SHP77 (cell line): ENCODE data around the gene CTSO.
"Not testable (repeated sequence)": the region's sequence is repeated elsewhere in the genome, so short reads cannot be mapped to it uniquely, and the experiment has no call there.

Experiments
- DNase-seq, 2 experiments: peaks; one replicate each; lab custom pipeline; 2025; lab: John Stamatoyannopoulos, UW

Gene CTSO

GRCh38 chr4:155954118-155954685 is 536 bp upstream of the CTSO start:
- no peak for DNase-seq

GRCh38 chr4:155952501-155952901 is 1.2 kb downstream of the CTSO start:
- no peak for DNase-seq

GRCh38 chr4:155950461-155950860 is 3.2 kb downstream of the CTSO start:
- DNase-seq: no peak

- no peak for DNase-seq
Measured at GRCh38 chr4:155948541-155948940, 5.1 kb downstream of the CTSO start.

GRCh38 chr4:155946486-155946885 is 7.2 kb downstream of the CTSO start:
- no peak for DNase-seq

- DNase-seq: no peak
Measured at GRCh38 chr4:155944516-155944915, 9.2 kb downstream of the CTSO start.

- no peak for DNase-seq
Measured at GRCh38 chr4:155943605-155944291, 9.9 kb downstream of the CTSO start.

GRCh38 chr4:155941820-155942219 is 11.8 kb downstream of the CTSO start:
- no peak for DNase-seq

- no peak for DNase-seq
Measured at GRCh38 chr4:155941085-155941790, 12.4 kb downstream of the CTSO start.

GRCh38 chr4:155935389-155935986 is 18.2 kb downstream of the CTSO start:
- no peak for DNase-seq

GRCh38 chr4:155934634-155935033 is 19.0 kb downstream of the CTSO start:
- not testable (repeated sequence) for DNase-seq

- DNase-seq: no peak
Measured at GRCh38 chr4:155931634-155932033, 22.0 kb downstream of the CTSO start.

GRCh38 chr4:155930330-155930729 is 23.3 kb downstream of the CTSO start:
- no peak for DNase-seq

- no peak for DNase-seq
Measured at GRCh38 chr4:155929833-155930232, 23.8 kb downstream of the CTSO start.

GRCh38 chr4:155924637-155925036 is 29.0 kb downstream of the CTSO start:
- DNase-seq: no peak

- DNase-seq: no peak
Measured at GRCh38 chr4:155921597-155921996, 32.1 kb downstream of the CTSO start.

GRCh38 chr4:155914782-155915181 is 38.9 kb downstream of the CTSO start:
- DNase-seq: no peak

- no peak for DNase-seq
Measured at GRCh38 chr4:155911905-155912304, 41.8 kb downstream of the CTSO start.

GRCh38 chr4:155909615-155910226 is 43.9 kb downstream of the CTSO start:
- no peak for DNase-seq

- DNase-seq: no peak
Measured at GRCh38 chr4:155908187-155909139, 45.2 kb downstream of the CTSO start.

GRCh38 chr4:155907556-155907955 is 46.1 kb downstream of the CTSO start:
- DNase-seq: no peak
